ENCODE results near the gene ZC4H2.
"Not testable (repeated sequence)": the region's sequence is repeated elsewhere in the genome, so short reads cannot be mapped to it uniquely, and the experiment has no call there.

Gene ZC4H2

GRCh38 chrX:64975989-64976672 lies at the start of gene ZC4H2:
TSS of gene ZC4H2 (minus strand) at chrX:64976450. CDS start at chrX:64976377, 73 bp downstream.
- H3K4me3 ChIP-seq (ENCODE audit: low read depth, low read length) = no peak within 1 kb of the TSS
- DNase-seq (ENCODE audit: low read depth) = peak; percentile 4
- TF ChIP-seq MYC (IDR thresholded peaks at IDR 0.05; ENCODE audit: low read depth, low read length) (no peak), POLR2A (IDR thresholded peaks at IDR 0.05; ENCODE audit: extremely low read depth, insufficient read length) (no peak), MAX (IDR thresholded peaks at IDR 0.05; ENCODE audit: low read depth, low read length) (no peak), CTCF (IDR thresholded peaks at IDR 0.05; ENCODE audit: low read depth, low read length) (no peak)

- no peak for DNase-seq (ENCODE audit: low read depth)
- TF ChIP-seq CTCF (IDR thresholded peaks at IDR 0.05; ENCODE audit: low read depth, low read length) (no peak), MYC (IDR thresholded peaks at IDR 0.05; ENCODE audit: low read depth, low read length) (no peak), POLR2A (IDR thresholded peaks at IDR 0.05; ENCODE audit: extremely low read depth, insufficient read length) (no peak), MAX (IDR thresholded peaks at IDR 0.05; ENCODE audit: low read depth, low read length) (no peak)
- H3K4me3 ChIP-seq (ENCODE audit: low read depth, low read length) = no peak overlapping the region
Measured at GRCh38 chrX:65017451-65017850, 41.2 kb upstream of the ZC4H2 start.

GRCh38 chrX:65014230-65014629 lies 38.0 kb upstream of the ZC4H2 start:
- TF ChIP-seq POLR2A (IDR thresholded peaks at IDR 0.05; ENCODE audit: extremely low read depth, insufficient read length) (no peak), MAX (IDR thresholded peaks at IDR 0.05; ENCODE audit: low read depth, low read length) (no peak), MYC (IDR thresholded peaks at IDR 0.05; ENCODE audit: low read depth, low read length) (no peak), CTCF (IDR thresholded peaks at IDR 0.05; ENCODE audit: low read depth, low read length) (no peak)
- DNase-seq (ENCODE audit: low read depth) = no peak
- no peak overlapping the region for H3K4me3 ChIP-seq (ENCODE audit: low read depth, low read length)

GRCh38 chrX:65009459-65009858 lies 33.2 kb upstream of the ZC4H2 start:
- H3K4me3 ChIP-seq (ENCODE audit: low read depth, low read length) = no peak overlapping the region
- TF ChIP-seq MYC (IDR thresholded peaks at IDR 0.05; ENCODE audit: low read depth, low read length) = no peak
- no peak for TF ChIP-seq CTCF (IDR thresholded peaks at IDR 0.05; ENCODE audit: low read depth, low read length)
- TF ChIP-seq MAX (IDR thresholded peaks at IDR 0.05; ENCODE audit: low read depth, low read length) = no peak
- no peak for TF ChIP-seq POLR2A (IDR thresholded peaks at IDR 0.05; ENCODE audit: extremely low read depth, insufficient read length)

GRCh38 chrX:65002208-65002607 lies 26.0 kb upstream of the ZC4H2 start:
- not testable (repeated sequence) for DNase-seq (ENCODE audit: low read depth); H3K4me3 ChIP-seq (ENCODE audit: low read depth, low read length)

More at GRCh38 chrX:65009459-65009858, 33.2 kb upstream of the ZC4H2 start:
- DNase-seq (ENCODE audit: low read depth) = no peak

- DNase-seq (ENCODE audit: low read depth) = no peak
- H3K4me3 ChIP-seq (ENCODE audit: low read depth, low read length) = no peak overlapping the region
- TF ChIP-seq MYC (IDR thresholded peaks at IDR 0.05; ENCODE audit: low read depth, low read length) = no peak
- TF ChIP-seq POLR2A (IDR thresholded peaks at IDR 0.05; ENCODE audit: extremely low read depth, insufficient read length) = no peak
- no peak for TF ChIP-seq CTCF (IDR thresholded peaks at IDR 0.05; ENCODE audit: low read depth, low read length)
- TF ChIP-seq MAX (IDR thresholded peaks at IDR 0.05; ENCODE audit: low read depth, low read length) = no peak
Measured at GRCh38 chrX:64996805-64997204, 20.6 kb upstream of the ZC4H2 start.
